Measurements from ENCODE around the gene VPS13A.
"Not testable (repeated sequence)": the region's sequence is repeated elsewhere in the genome, so short reads cannot be mapped to it uniquely, and the experiment has no call there.

The VPS13A gene

GRCh38 chr9:77304543-77304942 lies 127.2 kb downstream of the VPS13A start:
- no peak for DNase-seq (ENCODE audit: low read depth in 2 of 2)

GRCh38 chr9:77305622-77306400 lies 128.5 kb downstream of the VPS13A start:
- DNase-seq (ENCODE audit: low read depth in 2 of 2) = no peak

- DNase-seq (ENCODE audit: low read depth in 2 of 2) = no peak
Measured at GRCh38 chr9:77307166-77307565, 129.8 kb downstream of the VPS13A start.

- DNase-seq (ENCODE audit: low read depth in 2 of 2) = no peak
Measured at GRCh38 chr9:77316058-77316457, 138.7 kb downstream of the VPS13A start.

- no peak for DNase-seq (ENCODE audit: low read depth in 2 of 2)
Measured at GRCh38 chr9:77325058-77325457, 147.7 kb downstream of the VPS13A start.

- DNase-seq (ENCODE audit: low read depth in 2 of 2) = no peak
Measured at GRCh38 chr9:77328102-77328501, 150.8 kb downstream of the VPS13A start.

- no peak for DNase-seq (ENCODE audit: low read depth in 2 of 2)
Measured at GRCh38 chr9:77370064-77370463, 192.7 kb downstream of the VPS13A start.

GRCh38 chr9:77374266-77374665 lies 196.9 kb downstream of the VPS13A start:
- DNase-seq (ENCODE audit: low read depth in 2 of 2) = no peak

GRCh38 chr9:77375956-77376532 lies 198.7 kb downstream of the VPS13A start:
- no peak for DNase-seq (ENCODE audit: low read depth in 2 of 2)

- DNase-seq (ENCODE audit: low read depth in 2 of 2) = no peak
Measured at GRCh38 chr9:77384406-77384805, 207.1 kb downstream of the VPS13A start.

GRCh38 chr9:77386187-77386586 lies 208.9 kb downstream of the VPS13A start:
- DNase-seq (ENCODE audit: low read depth in 2 of 2) = no peak

GRCh38 chr9:77391834-77392233 lies 214.5 kb downstream of the VPS13A start:
- DNase-seq (ENCODE audit: low read depth in 2 of 2) = no peak

GRCh38 chr9:77392328-77392727 lies 215.0 kb downstream of the VPS13A start:
- DNase-seq (ENCODE audit: low read depth in 2 of 2) = no peak

GRCh38 chr9:77398581-77398980 lies 221.2 kb downstream of the VPS13A start:
- not testable (repeated sequence) for DNase-seq (ENCODE audit: low read depth in 2 of 2)

- no peak for DNase-seq (ENCODE audit: low read depth in 2 of 2)
Measured at GRCh38 chr9:77399964-77400363, 222.6 kb downstream of the VPS13A start.

- no peak for DNase-seq (ENCODE audit: low read depth in 2 of 2)
Measured at GRCh38 chr9:77402286-77402685, 225.0 kb downstream of the VPS13A start.

GRCh38 chr9:77403239-77403638 lies 225.9 kb downstream of the VPS13A start:
- no peak for DNase-seq (ENCODE audit: low read depth in 2 of 2)

- DNase-seq (ENCODE audit: low read depth in 2 of 2) = not testable (repeated sequence)
Measured at GRCh38 chr9:77408521-77408920, 231.2 kb downstream of the VPS13A start.

GRCh38 chr9:77417566-77417965 lies 240.2 kb downstream of the VPS13A start:
- no peak for DNase-seq (ENCODE audit: low read depth in 2 of 2)

- no peak for DNase-seq (ENCODE audit: low read depth in 2 of 2)
Measured at GRCh38 chr9:77418226-77418625, 240.9 kb downstream of the VPS13A start.

- no peak for DNase-seq (ENCODE audit: low read depth in 2 of 2)
Measured at GRCh38 chr9:77420641-77421040, 243.3 kb downstream of the VPS13A start.

GRCh38 chr9:77421506-77422265 lies 244.4 kb downstream of the VPS13A start:
- no peak for DNase-seq (ENCODE audit: low read depth in 2 of 2)

- DNase-seq (ENCODE audit: low read depth in 2 of 2) = no peak
Measured at GRCh38 chr9:77422969-77423368, 245.6 kb downstream of the VPS13A start.
